HG03342 (cell line): ENCODE data around the gene CCM2L.

Experiments
- ATAC-seq: cut with Tn5 transposase; IDR thresholded peaks from one replicate; pipeline ENCODE4 v1.9.1; 2021; ENCODE audit warnings: mild to moderate bottlenecking, moderate library complexity; ENCODE audit not compliant: unreplicated experiment

CCM2L gene

DNA sequence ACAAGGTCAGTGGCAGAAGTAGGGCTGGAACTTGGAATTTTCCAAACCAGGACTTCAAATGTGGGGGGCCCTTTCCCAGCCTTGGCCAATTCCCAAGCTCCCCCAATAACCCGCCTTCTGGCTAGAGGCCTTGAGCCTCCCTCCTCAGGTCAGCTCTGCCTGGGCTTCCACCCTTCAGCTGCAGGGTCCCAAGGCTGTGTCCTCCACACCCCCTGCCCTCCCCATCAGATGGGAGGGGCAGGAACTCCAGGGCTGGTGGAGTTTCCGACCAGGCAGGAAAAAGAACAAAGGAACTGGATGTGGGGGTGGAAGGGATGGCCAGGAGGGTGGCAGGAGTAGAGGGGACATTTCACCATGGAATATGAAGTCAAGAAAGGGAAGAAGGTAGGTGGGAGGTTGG lies at the start of gene CCM2L:
TSS of gene CCM2L (plus strand) at position 338 of the 400 bp plus-strand sequence. CDS start at position 355, 17 bp downstream.
- ATAC-seq, result no peak

DNA sequence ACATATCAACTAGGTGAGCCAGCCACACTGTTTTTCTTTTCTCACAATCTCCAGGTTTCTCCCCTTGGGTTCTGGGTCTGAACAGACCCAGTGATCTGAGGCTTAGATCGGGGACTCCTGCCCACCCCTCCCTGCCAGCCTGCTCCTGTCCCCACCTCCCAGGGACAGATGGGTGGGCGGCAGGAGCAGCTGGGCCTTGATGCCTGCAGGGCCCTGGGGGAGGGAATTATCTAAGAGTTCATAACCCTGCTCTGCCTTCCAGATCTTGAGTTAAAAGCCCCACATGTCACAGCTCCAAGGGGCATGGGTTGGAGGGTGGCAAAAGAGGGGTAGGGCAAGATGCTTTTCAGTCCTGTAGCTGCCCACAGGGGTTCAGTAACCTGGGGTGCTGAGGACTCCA lies 47.5 kb upstream of the CCM2L start:
- ATAC-seq, result no peak

DNA sequence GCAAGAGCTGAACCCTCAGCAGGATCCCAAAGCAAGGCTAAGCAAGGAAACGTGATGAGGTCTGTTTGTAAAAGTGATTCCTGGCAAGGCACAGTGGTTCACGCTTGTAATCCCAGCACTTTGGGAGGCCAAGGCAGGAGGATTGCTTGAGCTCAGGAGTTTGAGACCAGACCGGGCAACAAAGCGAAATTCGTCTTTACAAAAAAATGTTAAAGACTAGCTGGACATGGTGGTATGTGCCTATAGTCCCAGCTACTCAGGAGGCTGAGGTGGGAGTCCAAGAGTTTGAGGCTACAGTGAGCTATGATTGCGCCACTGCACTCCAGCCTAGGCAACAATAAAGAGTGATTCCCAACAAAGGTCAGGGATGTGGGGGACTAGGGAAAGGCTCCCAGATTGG lies 46.3 kb upstream of the CCM2L start:
- ATAC-seq, result no peak

DNA sequence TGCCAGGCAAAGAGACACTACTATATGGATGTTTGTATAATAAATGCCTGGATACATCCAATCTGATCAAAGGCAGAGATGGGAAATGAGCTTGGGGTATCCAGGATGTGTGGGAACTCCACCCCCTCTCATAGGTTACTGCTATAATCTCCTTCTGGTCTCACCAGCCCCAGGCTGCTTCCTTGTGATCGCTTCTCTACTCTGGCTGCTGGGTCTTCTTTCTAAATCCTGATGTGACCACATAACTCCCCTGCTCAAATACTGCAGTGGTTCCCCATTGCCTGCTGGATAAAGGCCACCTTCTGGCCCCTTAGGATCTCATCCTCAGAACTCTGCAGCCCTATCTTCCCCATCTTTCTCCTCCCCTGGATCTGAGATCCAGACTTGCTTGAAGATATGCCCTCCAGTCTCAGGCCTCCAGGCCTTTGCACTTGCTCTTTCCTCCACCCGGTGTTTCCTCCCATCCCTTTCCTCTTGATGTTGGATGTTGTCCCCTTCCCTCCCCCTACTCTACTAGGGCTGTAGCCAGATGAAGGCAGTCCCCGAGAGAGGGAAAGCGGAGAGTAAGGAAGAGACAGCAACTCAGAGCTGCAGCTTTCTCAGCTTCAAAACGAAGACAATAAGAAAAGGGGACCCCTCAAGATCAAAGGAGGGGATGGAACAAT lies 43.1 kb upstream of the CCM2L start:
- no peak for ATAC-seq

DNA sequence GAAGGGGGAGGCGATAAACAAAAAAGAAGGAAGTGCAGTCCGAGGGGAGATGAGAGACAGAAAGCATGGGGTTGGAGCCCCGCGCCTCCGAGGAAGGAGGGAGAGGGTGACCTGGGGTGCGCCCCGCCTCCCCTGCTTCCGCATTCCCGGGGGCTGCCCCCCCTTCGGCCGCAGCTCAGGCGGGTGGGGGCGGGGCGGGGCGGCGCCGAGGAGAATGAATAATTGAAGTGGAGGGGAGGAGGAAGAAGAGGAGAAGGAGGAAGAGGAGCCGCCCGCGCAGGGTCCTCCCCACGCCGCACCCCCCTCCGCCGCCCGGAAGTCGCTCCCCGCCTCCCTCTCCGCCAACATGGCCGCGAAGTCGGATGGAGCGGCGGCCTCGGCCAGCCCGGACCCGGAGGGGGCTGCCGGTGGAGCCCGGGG lies 42.4 kb upstream of the CCM2L start, which contains the start of gene XKR7:
TSS of gene XKR7 (plus strand) at position 322 of the 420 bp plus-strand sequence. CDS start at position 347, 25 bp downstream.
- ATAC-seq, result no peak

DNA sequence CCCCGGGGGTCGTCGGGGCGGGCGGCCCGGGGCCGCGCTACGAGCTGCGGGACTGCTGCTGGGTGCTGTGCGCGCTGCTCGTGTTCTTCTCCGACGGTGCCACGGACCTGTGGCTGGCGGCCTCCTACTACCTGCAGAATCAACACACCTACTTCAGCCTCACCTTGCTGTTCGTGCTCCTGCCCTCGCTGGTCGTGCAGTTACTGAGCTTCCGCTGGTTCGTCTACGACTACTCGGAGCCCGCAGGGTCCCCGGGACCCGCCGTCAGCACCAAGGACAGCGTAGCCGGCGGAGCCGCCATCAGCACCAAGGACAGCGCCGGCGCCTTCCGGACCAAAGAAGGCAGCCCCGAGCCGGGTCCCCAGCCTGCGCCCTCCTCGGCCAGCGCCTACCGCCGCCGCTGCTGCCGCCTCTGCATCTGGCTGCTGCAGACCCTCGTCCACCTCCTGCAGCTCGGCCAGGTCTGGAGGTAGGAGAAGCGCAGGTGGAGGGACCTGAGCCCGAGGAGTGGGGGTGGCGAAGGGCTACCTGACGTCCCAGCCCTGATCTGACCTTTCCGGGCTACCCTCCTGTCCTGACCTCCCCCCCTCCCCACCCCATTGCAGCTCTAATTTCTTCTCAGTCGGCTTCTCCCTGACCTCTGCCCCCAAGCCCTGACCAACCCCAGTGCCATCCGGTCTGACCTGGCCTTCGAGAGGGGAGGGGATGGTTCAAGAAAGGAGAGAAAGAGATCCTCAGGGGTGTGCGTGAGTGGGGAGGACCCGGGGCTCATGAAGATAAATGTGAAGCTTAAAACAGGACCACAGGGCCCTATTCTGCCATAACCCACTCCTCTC lies 41.7 kb upstream of the CCM2L start:
- no peak for ATAC-seq

DNA sequence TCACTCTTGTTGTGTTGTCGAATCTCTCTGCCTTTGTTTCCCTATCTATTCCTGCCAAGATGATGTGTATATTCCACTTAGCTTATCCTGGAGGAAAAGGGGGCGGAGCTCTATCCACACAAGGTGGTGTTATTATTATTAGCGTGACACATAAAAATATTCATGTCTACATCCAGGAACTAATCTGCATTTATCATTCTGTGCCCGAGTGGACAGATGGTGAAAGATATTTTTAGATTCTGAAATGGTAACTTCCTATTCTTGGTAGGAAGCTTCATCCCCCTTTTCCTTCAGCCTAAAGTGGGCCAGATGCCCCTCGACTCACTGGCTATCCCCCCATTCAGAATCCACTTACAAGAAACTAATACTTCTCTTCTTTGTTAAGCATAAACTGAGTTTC lies 40.2 kb upstream of the CCM2L start:
- ATAC-seq, result no peak

DNA sequence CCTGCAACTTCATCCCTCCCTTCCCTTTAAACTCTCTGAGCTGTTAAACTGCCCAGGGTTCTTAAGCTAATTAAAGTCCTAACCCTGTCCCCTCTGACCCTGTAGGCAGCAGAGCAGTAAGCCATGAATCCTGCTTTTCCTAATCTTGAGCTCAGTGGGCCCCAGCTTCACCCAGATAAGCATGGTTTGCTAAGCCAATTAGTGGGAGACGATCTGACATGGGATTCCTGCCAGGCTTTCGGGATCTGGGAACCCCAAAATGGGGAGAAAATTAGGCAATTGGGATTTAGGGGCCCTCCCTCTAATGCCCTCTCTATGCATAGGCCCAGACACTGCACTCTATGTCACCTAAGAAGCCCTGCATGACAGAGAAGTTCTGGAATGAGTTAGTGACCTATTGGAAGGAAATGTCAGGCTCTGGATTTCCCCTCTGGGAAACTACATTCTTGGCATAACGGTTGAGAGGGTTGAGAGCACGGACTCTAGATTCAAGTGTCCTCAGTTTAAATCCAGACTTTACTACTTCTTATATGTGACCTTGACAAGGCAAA lies 37.7 kb upstream of the CCM2L start:
- ATAC-seq, result no peak

DNA sequence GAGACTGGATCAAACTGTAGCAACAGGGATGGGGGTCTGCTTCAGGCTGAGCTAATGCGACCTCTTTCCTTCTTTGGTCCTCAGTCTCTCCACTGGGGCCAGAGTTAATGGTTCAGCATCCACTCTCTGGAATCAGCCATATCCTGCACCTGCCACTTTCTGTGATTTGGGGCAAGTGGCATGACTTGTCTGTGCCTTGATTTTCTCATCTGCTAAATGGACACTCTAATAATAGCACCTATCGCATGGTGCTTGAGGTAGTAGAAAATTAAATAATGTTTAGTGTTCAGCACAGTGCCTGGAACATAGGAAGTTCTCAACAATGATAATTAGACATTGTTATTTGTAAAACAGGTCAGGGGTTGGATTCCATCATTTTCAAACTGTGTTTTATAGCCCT lies 35.9 kb upstream of the CCM2L start:
- no peak for ATAC-seq

DNA sequence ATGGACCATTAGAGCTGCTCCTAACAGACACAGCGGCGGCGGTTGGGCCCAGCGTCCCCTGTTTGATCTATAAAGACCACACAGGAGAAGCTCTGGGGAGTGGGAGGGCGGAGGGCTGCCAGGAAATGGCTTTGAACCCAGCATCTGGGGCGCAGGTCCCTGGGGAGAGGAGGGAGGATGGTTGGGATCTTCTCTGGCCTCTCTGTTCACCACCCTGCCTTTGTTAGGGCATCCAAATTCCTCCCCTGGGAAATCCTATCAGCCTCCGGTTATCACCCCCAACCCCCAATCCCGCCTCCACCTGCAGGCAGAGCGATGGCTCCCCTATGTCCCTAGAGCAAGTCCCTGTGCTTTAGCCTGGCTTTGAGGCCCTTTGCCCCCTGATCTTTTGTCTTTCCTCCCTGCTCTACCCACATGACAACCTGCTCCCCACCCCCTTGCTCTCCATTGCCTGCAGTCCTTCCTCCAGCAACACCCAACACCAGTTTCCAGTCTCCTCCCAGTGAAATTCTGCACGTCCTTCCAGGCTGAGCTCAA lies 35.2 kb upstream of the CCM2L start:
- ATAC-seq, result no peak

DNA sequence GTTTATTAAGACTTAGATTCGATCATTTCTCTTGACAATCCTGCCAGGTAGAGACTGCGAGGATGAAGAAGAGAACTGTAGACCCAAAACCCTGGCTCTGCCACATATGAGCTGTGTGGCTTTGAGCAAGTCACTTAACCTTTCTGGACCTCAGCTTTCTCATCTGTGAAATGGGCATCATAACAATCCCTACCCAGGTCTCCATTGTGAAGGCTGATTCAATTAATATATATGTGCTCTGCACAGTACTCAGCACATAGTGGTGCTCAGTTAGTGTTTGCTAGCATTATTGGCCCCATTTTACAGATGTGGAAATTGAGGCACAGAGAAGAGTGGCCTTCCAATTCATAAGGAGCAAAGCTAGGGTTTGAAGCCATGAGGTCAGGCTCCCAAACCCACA lies 34.4 kb upstream of the CCM2L start:
- no peak for ATAC-seq

DNA sequence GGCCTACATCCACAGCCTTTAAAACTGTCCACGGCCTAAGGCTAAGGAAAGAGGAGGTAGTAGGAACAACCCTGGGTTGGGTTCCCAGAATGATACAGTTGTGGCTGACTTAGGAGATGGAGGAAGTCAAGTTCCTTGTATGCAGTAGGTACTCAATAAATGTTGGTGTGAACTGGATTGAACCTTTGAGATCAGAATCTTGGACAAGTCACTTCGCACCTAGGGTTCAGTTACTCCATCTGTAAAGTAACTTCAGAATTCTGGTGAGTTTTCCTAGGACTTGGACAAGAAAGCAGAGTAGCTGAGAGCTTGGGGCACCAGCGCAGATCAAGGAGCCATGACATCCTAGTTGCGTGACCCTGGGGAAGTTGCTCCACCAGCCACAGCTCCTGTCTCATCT lies 33.2 kb upstream of the CCM2L start:
- ATAC-seq, result no peak

DNA sequence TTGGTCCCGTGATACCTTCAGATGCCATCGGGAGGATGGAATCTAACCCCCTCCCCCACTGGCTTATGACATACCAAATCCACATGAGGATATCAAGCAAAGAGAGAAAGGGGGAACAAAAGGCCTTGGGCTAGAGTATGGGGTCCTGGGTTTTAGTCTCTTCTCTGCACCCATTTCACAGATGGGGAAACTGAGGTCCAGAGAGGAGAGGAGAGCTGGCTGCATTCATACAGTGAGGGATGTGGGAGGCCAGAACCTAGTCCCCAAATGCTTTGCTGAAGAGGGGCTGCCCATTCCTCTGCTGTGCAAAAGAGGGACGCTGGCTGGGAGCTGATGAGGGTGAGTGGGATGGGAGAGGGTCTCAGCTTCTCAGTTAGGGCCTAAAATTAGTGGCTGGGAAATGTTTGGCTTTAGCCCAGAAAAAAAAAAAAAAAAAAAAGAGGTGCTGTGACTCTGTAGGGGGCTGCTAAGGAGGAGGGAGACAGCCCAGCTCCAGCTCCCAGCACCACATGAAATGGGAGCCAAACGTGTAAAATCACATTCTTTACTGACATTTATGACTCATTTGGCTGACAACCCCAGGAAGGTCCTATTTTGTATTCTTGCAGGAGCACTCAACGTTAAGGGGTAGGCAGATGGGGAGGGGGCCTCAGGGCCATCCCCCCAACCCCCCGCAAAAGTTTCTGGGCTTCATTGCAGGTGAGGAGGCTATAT lies 30.4 kb upstream of the CCM2L start:
- ATAC-seq, result no peak

DNA sequence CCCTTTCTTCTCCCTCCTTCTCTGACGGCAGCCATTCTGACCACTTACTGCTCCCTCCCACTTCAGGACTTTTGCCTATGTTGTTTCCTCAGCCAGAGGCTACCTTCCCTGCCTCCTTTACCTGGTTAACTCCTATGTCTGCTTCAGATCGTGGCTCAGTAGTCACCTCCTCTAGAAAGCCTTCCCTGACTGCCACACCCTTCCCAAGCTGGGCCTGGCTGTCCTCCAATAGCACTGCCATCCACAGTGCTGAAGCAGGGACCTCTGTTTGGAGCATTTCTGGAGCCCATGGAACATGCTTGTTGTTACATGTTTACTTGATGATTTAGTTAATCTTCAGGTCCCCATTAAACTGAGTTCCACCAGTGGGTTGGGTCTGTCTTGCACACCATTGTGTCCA lies 28.5 kb upstream of the CCM2L start:
- ATAC-seq, result no peak

DNA sequence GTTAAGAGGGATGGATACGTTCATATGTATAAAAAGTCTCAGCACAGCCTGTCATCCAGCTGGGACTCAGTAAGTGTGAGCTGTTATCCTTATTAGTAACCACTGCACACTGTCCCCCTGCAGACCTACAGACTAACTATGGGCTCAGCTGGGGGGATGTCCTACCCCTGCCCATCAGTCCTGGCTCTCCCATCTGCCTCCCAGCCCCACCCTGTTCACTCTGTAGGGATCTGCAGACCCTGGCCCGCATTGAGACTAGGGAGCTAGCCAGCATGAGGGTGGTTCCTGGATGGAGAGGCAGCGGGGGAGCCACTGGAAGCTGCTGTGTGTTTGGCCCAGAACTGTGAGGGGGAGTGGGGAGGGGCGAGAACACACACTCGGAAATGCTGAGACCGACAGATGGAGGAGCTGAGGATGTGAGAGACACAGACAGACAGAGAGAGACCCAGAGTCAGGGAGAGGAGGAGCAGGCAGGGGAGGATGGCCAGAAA lies 25.2 kb upstream of the CCM2L start:
- no peak for ATAC-seq

DNA sequence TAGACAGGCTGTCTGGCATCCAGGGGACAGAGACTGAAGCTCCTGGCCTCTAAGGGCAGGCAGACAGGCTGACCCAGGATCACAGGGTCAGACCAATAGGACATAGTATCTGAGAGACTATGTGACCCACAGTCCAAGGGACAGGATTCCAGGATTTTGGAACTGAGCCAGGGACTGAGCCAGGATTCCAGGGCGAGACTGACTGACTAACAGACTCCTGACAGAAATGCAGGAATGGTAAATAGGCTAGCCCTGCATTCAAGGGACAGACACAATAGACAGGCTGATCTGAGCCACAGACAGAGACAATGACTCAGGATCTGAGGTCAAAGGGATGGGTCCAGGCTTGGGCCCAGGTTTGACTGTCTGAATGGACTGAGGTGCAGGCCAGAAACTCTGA lies 22.5 kb upstream of the CCM2L start:
- no peak for ATAC-seq

DNA sequence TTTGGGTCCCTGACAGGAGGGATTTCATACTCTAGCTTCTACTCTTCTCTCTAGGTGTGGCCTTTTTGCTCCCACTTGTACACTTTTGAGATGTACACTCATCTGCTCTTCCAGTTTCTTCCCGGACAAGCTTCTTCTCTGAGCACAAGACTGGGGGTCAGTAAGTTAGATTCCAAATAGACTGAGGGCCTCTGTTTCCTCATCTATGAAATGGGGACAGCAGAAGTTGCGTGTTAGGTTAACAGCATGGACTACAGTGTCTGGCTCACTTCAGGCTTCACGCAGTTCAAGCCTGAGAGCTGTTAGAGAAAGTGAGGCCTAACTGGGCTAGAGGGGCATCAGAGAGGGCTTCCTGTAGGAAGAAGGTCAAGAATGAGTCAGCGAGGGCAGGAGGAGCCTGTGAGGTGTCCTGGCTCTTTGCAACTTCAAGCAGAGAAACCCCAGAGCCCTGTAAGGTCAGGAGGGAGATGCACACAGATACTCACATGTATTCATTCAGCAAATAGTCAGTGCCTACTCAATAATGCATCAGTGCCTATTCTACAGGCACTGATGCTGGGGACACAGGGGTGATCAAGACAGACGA lies 21.7 kb upstream of the CCM2L start:
- no peak for ATAC-seq

DNA sequence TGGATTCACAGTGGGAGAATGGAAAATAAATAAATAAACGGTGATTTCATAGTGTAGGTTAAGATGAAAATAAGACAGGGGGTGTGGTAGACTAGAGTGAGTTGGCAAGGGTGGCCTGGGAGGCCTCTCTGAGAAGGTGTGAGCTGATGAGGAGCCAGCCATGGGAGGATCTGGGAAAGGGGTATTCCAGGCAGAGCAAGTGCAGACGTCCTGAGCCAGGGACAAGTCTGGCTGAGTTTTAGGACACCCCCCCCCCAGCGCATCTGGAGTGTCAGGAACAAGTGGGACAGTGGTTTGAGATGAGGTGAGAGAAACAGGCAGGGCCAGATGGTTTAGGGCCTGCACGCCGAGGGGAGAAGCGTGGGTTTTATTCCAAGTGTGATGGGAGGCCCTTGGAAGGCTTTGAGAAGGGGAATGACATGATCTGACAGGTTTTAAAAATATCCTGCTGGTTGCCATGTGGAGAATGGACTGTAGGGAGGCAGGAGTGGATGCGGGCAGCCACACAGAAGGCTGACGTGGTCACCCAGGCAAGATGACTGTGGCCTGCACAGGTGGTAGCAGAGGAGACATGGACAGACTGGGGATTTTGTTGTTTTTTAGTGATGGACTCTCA lies 21.1 kb upstream of the CCM2L start:
- no peak for ATAC-seq

DNA sequence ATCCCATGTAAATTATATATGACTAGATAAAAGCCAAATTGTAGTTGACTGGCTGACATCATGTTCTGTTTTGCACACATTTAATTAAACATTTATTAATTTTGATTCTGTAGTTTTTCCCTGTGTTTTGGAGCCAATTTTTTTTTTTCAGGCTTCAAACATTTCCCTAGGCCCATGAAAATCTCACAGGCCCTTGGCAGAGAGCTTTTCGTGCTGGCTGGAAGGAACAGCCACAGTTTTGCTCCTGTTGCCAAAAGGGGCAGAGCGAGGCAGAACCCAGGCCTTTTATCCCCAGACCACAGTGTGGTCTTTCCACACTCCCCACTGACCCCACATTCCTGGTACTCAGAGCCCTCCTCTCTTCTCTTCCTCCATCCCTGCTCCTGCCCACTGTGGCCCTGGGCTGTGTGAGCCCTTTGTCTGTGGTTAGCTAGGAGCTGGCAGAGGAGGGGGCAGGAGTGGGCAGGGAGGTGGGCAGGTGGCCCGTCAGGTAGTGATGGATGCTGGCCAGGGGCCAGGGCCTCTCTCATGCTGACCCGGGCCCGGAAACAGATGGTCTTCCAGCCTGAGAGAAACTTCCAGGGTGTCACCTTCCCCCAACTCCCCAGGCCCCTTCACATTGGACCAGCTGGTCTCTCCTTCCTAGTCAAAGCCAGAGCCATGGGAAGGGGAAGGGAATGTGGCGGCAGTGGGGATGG lies 19.4 kb upstream of the CCM2L start:
- no peak for ATAC-seq

DNA sequence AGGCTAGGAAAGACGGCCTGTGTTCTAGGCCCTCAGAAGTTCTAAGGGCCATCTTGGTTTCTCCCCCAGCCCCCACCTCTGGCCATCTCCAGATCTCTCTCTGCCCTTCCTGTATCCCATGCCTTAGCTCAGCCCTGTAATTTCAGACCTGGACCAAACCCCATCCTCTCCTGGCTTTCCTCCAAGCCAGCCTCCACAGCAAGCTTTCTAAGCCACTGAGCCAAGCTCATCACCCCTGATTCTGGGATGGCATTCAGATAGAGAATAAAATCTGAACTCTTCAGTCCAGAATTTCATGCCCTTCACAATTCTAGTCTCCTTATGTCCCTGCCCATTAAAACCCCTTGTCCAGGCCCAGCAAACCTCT lies 18.9 kb upstream of the CCM2L start:
- no peak for ATAC-seq
